Neural cell (in vitro differentiated cells): ENCODE results near the gene TBKBP1.

Experiments used
- CTCF ChIP-seq: fragments of 450-650 bp; IDR thresholded peaks from 2 replicates; pipeline ENCODE4 v1.5.1; 2014; ENCODE audit warnings: antibody characterized with exemption, mild to moderate bottlenecking, moderate library complexity; ENCODE audit not compliant: poor library complexity, severe bottlenecking
- POLR2AphosphoS5 ChIP-seq: IDR thresholded peaks from 2 replicates; pipeline ENCODE4 v1.6.1; 2012
- RAD21 ChIP-seq: fragments of 450-650 bp; conservative IDR thresholded peaks from 2 replicates; pipeline ENCODE4 v1.6.1; 2014; ENCODE audit warnings: antibody characterized with exemption, mild to moderate bottlenecking, moderate library complexity
- TAF1 ChIP-seq: IDR thresholded peaks from 2 replicates; pipeline ENCODE4 v1.6.1; 2012; ENCODE audit warnings: low read depth

- TF ChIP-seq CTCF, result no peak
- TF ChIP-seq POLR2AphosphoS5, result no peak
- TF ChIP-seq TAF1, result no peak
- no peak for TF ChIP-seq RAD21
These were observed 27.0 kb downstream of the TBKBP1 start for GRCh38 chr17:47720754-47721533.
